OCI-LY1 (cell line): ENCODE measurements around the gene NDUFB7.

Experiments used
- EZH2 ChIP-seq: fragments of 200-600 bp; sonication (generic), shearing (Covaris generic); IDR thresholded peaks from 2 replicates; pipeline ENCODE4 v1.8.0; 2017; ENCODE audit warnings: borderline replicate concordance, mixed run types, mild to moderate bottlenecking, antibody characterized with exemption, low read length, moderate library complexity, mixed read lengths
- TF ChIP-seq, protein P1 (sequence below): fragments of 200-600 bp; sonication (generic), shearing (Covaris generic); IDR thresholded peaks from 2 replicates; pipeline ENCODE4 v1.5.1; 2017; ENCODE audit warnings: mild to moderate bottlenecking, antibody characterized with exemption, low read length, moderate library complexity, mixed read lengths

DNA sequence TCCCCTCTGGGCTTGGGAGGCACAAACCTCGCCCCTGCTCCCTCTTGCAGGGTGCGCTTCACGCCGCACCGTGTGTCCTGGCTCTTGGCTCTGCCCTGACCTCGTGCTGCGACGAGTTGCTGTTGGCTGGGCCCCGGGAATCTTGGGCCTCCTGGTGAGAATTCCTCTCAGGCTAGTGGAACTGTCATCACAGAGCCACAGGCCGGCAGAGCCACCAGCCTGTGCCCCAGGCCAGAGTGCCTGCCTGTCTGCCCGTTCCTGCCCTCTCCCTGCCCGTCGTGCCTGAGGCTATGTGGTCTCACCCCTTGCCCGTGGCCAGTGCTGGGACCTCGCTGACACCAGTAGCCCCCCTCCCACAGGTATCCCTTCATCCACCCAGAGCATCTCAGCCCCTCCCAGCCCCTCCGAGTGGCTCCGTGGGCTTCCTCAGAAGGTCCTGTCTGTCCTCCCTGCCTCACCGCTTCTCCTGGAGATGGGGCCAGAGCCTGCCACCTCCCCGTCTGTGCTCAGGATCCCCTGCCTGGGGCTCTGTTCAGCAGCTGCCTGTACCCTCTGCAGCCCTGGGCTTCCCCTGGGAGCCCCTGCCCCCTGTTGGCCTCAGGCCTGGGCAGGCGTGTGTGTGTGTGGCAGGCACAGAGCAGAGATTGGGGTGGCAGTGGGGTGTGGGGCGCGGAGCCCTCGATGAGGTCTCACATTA, 13.3 kb downstream of the NDUFB7 start:
- TF ChIP-seq, protein P1, sequence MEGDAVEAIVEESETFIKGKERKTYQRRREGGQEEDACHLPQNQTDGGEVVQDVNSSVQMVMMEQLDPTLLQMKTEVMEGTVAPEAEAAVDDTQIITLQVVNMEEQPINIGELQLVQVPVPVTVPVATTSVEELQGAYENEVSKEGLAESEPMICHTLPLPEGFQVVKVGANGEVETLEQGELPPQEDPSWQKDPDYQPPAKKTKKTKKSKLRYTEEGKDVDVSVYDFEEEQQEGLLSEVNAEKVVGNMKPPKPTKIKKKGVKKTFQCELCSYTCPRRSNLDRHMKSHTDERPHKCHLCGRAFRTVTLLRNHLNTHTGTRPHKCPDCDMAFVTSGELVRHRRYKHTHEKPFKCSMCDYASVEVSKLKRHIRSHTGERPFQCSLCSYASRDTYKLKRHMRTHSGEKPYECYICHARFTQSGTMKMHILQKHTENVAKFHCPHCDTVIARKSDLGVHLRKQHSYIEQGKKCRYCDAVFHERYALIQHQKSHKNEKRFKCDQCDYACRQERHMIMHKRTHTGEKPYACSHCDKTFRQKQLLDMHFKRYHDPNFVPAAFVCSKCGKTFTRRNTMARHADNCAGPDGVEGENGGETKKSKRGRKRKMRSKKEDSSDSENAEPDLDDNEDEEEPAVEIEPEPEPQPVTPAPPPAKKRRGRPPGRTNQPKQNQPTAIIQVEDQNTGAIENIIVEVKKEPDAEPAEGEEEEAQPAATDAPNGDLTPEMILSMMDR = no peak
- TF ChIP-seq EZH2 = no peak
